ENCODE results near the gene RGS9.

DNA sequence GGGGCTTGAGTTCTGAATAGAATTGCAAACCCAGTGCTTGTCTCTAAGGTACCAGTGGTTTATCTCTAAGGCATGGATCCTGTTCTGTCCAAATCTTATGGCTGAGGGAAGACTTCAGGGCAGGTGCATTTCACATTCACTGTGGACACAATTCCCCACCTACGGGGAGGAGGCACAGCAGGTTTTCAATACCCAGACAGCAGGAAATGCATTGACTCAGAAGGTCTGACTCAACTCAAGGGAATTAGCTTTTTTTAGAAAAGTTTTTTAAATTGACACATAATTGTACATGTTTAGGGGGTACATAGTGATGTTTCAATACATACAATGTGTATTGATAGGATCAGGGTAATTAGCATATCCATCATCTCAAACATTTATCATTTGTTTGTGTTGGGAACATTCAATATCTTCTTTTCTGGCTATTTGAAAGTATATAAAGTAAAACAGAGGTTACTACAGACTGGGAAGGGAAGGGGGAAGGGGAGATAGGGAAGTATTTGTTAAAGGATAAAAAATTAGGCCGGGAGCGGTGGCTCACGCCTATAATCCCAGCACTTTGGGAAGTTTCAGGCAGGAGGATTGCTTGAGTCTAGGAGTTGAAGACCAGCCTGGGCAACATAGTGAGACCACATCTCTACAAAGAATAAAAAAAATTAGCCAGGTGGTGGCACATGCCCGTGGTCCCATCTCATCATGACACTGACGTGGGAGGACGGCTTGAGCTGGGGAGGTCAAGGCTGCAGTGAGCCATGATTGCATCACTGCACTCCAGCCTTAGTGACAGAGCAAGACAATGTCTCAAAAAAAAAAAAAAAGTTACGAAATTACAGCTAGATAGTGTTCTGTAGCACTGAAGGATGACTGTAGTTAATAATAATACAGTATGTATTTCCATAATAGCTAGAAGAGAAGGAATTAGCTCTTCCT, 54.9 kb downstream of the RGS9 start:
- no peak for TF ChIP-seq MXI1 (IDR thresholded peaks at IDR 0.05; ENCODE audit: low read depth, low read length)
- TF ChIP-seq HDAC2 (IDR thresholded peaks at IDR 0.05) = no peak
- TF ChIP-seq, protein P1, sequence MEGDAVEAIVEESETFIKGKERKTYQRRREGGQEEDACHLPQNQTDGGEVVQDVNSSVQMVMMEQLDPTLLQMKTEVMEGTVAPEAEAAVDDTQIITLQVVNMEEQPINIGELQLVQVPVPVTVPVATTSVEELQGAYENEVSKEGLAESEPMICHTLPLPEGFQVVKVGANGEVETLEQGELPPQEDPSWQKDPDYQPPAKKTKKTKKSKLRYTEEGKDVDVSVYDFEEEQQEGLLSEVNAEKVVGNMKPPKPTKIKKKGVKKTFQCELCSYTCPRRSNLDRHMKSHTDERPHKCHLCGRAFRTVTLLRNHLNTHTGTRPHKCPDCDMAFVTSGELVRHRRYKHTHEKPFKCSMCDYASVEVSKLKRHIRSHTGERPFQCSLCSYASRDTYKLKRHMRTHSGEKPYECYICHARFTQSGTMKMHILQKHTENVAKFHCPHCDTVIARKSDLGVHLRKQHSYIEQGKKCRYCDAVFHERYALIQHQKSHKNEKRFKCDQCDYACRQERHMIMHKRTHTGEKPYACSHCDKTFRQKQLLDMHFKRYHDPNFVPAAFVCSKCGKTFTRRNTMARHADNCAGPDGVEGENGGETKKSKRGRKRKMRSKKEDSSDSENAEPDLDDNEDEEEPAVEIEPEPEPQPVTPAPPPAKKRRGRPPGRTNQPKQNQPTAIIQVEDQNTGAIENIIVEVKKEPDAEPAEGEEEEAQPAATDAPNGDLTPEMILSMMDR (IDR thresholded peaks at IDR 0.05 in 2 of 3, conservative IDR thresholded peaks at IDR 0.05 in 1 of 3; ENCODE audit: control insufficient read depth in 2 of 3, extremely low read depth in 1 of 3, insufficient read depth in 1 of 3, low read depth in 3 of 3, low read length in 3 of 3) = no peak
- no peak for TF ChIP-seq EGR1 (IDR thresholded peaks at IDR 0.05; ENCODE audit: borderline replicate concordance in 1 of 2, low read depth in 2 of 2, low read length in 2 of 2)
- no peak for TF ChIP-seq POLR2AphosphoS5 (IDR thresholded peaks at IDR 0.05; ENCODE audit: low read length)
- TF ChIP-seq RAD21 (IDR thresholded peaks at IDR 0.05; ENCODE audit: insufficient read depth, low read depth, low read length) = no peak
- no peak for TF ChIP-seq EP300 (IDR thresholded peaks at IDR 0.05; ENCODE audit: borderline replicate concordance in 1 of 2, control insufficient read depth in 1 of 2, low read depth in 2 of 2, low read length in 2 of 2)
- no peak for TF ChIP-seq POLR2AphosphoS2 (IDR thresholded peaks at IDR 0.05; ENCODE audit: low read depth, low read length)
- TF ChIP-seq NR2C1 (IDR thresholded peaks at IDR 0.05) = no peak

All from GM12878 (cell line).